Right lobe of liver (tissue), 6 donors: Measurements from ENCODE around the gene DYDC1. TPM values are rescaled to one million over a fixed set of nuclear protein-coding genes. Genes with fewer than 3 reads are reported as not detected.

Experiments
- ATAC-seq, 4 donors: fragments of 200-7000 bp; cut with Tn5 transposase; one replicate each; pipeline ENCODE4 v1.9.1; 2020; ENCODE audit warnings: mild to moderate bottlenecking in 4 of 4, moderate library complexity in 4 of 4
- DNase-seq, 3 donors: peaks; one replicate each; pipeline ENCODE4 v3.0.0-alpha.2; 2020
- H3K27ac ChIP-seq, 3 donors: fragments of 200-600 bp; one replicate each; pipeline ENCODE4 v1.8.0; 2022
- H3K27me3 ChIP-seq, 2 donors: fragments of 200-600 bp; one replicate each; pipeline ENCODE4 v1.8.0; 2022
- H3K36me3 ChIP-seq, 4 donors: fragments of 200-600 bp; sonication (generic) in 1 of 4; one replicate each; pipeline versions ENCODE4 v1.5.1 to v1.8.0; 2017 to 2022; ENCODE audit warnings: control low read depth in 1 of 4
- H3K4me1 ChIP-seq, 4 donors: fragments of 200-600 bp; sonication (generic) in 1 of 4; one replicate each; pipeline versions ENCODE4 v1.5.1 to v1.8.0; 2017 to 2022; ENCODE audit warnings: control low read depth in 1 of 4
- H3K4me3 ChIP-seq, 3 donors: fragments of 200-600 bp; one replicate each; pipeline ENCODE4 v1.8.0; 2022
- H3K9me3 ChIP-seq, 4 donors: fragments of 200-600 bp; sonication (generic) in 1 of 4; one replicate each; pipeline versions ENCODE4 v1.5.1 to v1.8.0; 2017 to 2022; ENCODE audit warnings: control low read depth in 1 of 4
- CTCF ChIP-seq, 4 donors: fragments of 200-600 bp in 3 of 4; fragments of 450-650 bp in 1 of 4; IDR thresholded peaks; one replicate each; pipeline versions ENCODE4 v1.5.1 to v1.8.0; 2016 to 2022; ENCODE audit warnings: antibody characterized with exemption in 4 of 4, mild to moderate bottlenecking in 2 of 4
- POLR2A ChIP-seq: fragments of 450-650 bp; IDR thresholded peaks from one replicate; pipeline ENCODE4 v1.6.1; 2017; ENCODE audit warnings: antibody characterized with exemption, mild to moderate bottlenecking
- WGBS: methylation state at CpG from one replicate; pipeline ENCODE4 v1.1.6; 2018; ENCODE audit warnings: low coverage, low lambda C conversion rate; ENCODE audit not compliant: insufficient coverage; ENCODE audit errors: missing lambda C conversion rate; 5-methylcytosine and 5-hydroxymethylcytosine counted together
- intact Hi-C, 2 donors: fragments of 100-400 bp; cut with DNase I; formaldehyde crosslinking; loops; one replicate each; pipeline versions ENCODE4 v1.11.2 to v1.14.1; 2022
- total RNA-seq, 6 experiments: library from RNA; depleted of rRNA in 2 of 6; stranded (reverse); fragments of >200 nt in 2 of 6; fragmentation: NEBNext Ultra II Directional in 3 of 6; extraction: Animal tissue kit (Norgen Biotek cat#: 25700) in 3 of 6; gene quantifications; one replicate each; pipeline versions ENCODE4 v1.1.0 to v1.2.4, GENCODE V29; 2016 to 2023
- donor health status: DM: no; HTN: yes; CAD: no.
- donor health status: DM: no; HTN: no; CAD: no.
- donor health status: DM: no; HTN: no; CAD: no.
- donor health status: DM: no; HTN: yes; CAD: no.
- donor health status: DM: no; HTN: yes; CAD: no.

Gene DYDC1
- total RNA-seq, 6 experiments from 2014 or later: not detected

- ATAC-seq (peak; percentile 71 to 91 (median 86)), DNase-seq (no peak)
- Histone ChIP-seq H3K4me3 (no peak overlapping the region), H3K4me1 (peaks cover 0 to 13% (median 0%) of the 10 kb centered on the region in 4 donors), H3K27ac (no peak overlapping the region), H3K36me3 (no peaks in the 10 kb centered on the region), H3K9me3 (no peaks in the 10 kb centered on the region), H3K27me3 (no peaks in the 10 kb centered on the region)
- WGBS: 19% methylated on average over 2 of the region's 2 CpGs
- intact Hi-C loops: no loop called here
- TF ChIP-seq POLR2A: no peak
- no peak for TF ChIP-seq CTCF (IDR thresholded peaks at IDR 0.05)
Measured at GRCh38 chr10:80344912-80345311, 11.6 kb downstream of the DYDC1 start.

- peak in 1 of 4 donors; percentile 39 for ATAC-seq
- H3K27ac ChIP-seq: no peak overlapping the region
Measured at GRCh38 chr10:80344276-80344675, 12.3 kb downstream of the DYDC1 start.

GRCh38 chr10:80333983-80334382 lies 22.6 kb downstream of the DYDC1 start:
- Histone ChIP-seq H3K27me3 (no peaks in the 10 kb centered on the region), H3K4me3 (no peak overlapping the region), H3K4me1 (peaks cover 0 to 13% (median 5%) of the 10 kb centered on the region in 4 donors), H3K27ac (peak overlapping the region in 1 of 3 donors; percentile 16), H3K9me3 (no peaks in the 10 kb centered on the region), H3K36me3 (no peaks in the 10 kb centered on the region)
- intact Hi-C loops: no loop called here
- TF ChIP-seq CTCF (IDR thresholded peaks at IDR 0.05) (no peak), POLR2A (no peak)
- DNase-seq (peak; percentile 46 to 84 (median 72)), ATAC-seq (peak; percentile 98 to 99 (median 98))
- 100% methylated on average over 1 of the region's 1 CpG for WGBS

More at GRCh38 chr10:80344276-80344675, 12.3 kb downstream of the DYDC1 start:
- Histone ChIP-seq H3K4me1 (peaks cover 0 to 13% (median 0%) of the 10 kb centered on the region in 4 donors), H3K27me3 (no peaks in the 10 kb centered on the region), H3K4me3 (no peak overlapping the region), H3K36me3 (no peaks in the 10 kb centered on the region), H3K9me3 (no peaks in the 10 kb centered on the region)
- WGBS: 56% methylated on average over 1 of the region's 1 CpG
- no peak for TF ChIP-seq POLR2A
- TF ChIP-seq CTCF (IDR thresholded peaks at IDR 0.05): no peak
- intact Hi-C loops: no loop called here
- no peak for DNase-seq

- peaks cover 0 to 46% (median 7%) of the 10 kb centered on the region in 4 donors for H3K4me1 ChIP-seq
- peak; percentile 15 to 29 (median 18) for ATAC-seq
- WGBS: 26% methylated on average over 5 of the region's 6 CpGs
- H3K9me3 ChIP-seq: no peaks in the 10 kb centered on the region
- H3K27ac ChIP-seq: peak overlapping the region; percentile 14 to 92 (median 91)
- TF ChIP-seq CTCF (IDR thresholded peaks at IDR 0.05): no peak
- no peak for TF ChIP-seq POLR2A
- no peak for DNase-seq
- no peaks in the 10 kb centered on the region for H3K36me3 ChIP-seq
- peak overlapping the region in 2 of 3 donors; percentile 7 to 20 for H3K4me3 ChIP-seq
- H3K27me3 ChIP-seq: no peaks in the 10 kb centered on the region
- intact Hi-C loops: loop anchor here in 1 of 2 donors (10.0 kb wide), 1 partner anchor 60 kb away; no protein-coding TSS in a partner anchor
Measured at GRCh38 chr10:80324891-80325364, 31.6 kb downstream of the DYDC1 start.
